HG02678 (cell line): Measurements from ENCODE around the gene IFNL1.
"Not testable (repeated sequence)": the region's sequence is repeated elsewhere in the genome, so short reads cannot be mapped to it uniquely, and the experiment has no call there.

Experiments
- ATAC-seq: cut with Tn5 transposase; IDR thresholded peaks from one replicate; pipeline ENCODE4 v1.9.1; 2021; ENCODE audit warnings: mild to moderate bottlenecking, moderate library complexity; ENCODE audit not compliant: unreplicated experiment

Gene IFNL1

GRCh38 chr19:39329948-39330347 is 33.7 kb downstream of the IFNL1 start:
- ATAC-seq: no peak

- ATAC-seq: no peak
These were observed 36.1 kb downstream of the IFNL1 start for GRCh38 chr19:39332293-39332692.

GRCh38 chr19:39332738-39333137 is 36.5 kb downstream of the IFNL1 start:
- ATAC-seq: not testable (repeated sequence)

GRCh38 chr19:39333507-39333906 is 37.3 kb downstream of the IFNL1 start:
- ATAC-seq: no peak

GRCh38 chr19:39334444-39334976 is 38.3 kb downstream of the IFNL1 start:
- no peak for ATAC-seq

- ATAC-seq: peak; percentile 13
These were observed 39.0 kb downstream of the IFNL1 start for GRCh38 chr19:39335168-39335548.

GRCh38 chr19:39336483-39336882 is 40.3 kb downstream of the IFNL1 start:
- no peak for ATAC-seq

GRCh38 chr19:39339674-39340073 is 43.5 kb downstream of the IFNL1 start:
- no peak for ATAC-seq

- not testable (repeated sequence) for ATAC-seq
These were observed 43.9 kb downstream of the IFNL1 start for GRCh38 chr19:39340156-39340555.

- no peak for ATAC-seq
These were observed 45.0 kb downstream of the IFNL1 start for GRCh38 chr19:39341129-39341718.

- ATAC-seq: peak; percentile 90
These were observed 45.8 kb downstream of the IFNL1 start, which contains the start of gene SAMD4B for GRCh38 chr19:39341719-39342604. Gene SAMD4B (plus strand): TSS chr19:39342421. CDS start chr19:39356894, 14,473 bp downstream.

GRCh38 chr19:39342647-39343305 is 46.6 kb downstream of the IFNL1 start:
- no peak for ATAC-seq

GRCh38 chr19:39345956-39346355 is 49.7 kb downstream of the IFNL1 start:
- no peak for ATAC-seq

- ATAC-seq: no peak
These were observed 51.3 kb downstream of the IFNL1 start for GRCh38 chr19:39347332-39348164.
